Hematopoietic multipotent progenitor cell treated with erythropoietin and hydrocortisone succinate and interleukin-3 and kit ligand, for 6 days (in vitro differentiated cells): ENCODE results near the gene IMPACT.

Source experiments
- DNase-seq: peaks from one replicate; pipeline ENCODE4 v3.0.0-alpha.2; 2015

The IMPACT gene

GRCh38 chr18:24482821-24483220 is 56.4 kb downstream of the IMPACT start:
- no peak for DNase-seq

GRCh38 chr18:24485681-24486080 is 59.2 kb downstream of the IMPACT start:
- peak; percentile 20 for DNase-seq

GRCh38 chr18:24486684-24487083 is 60.2 kb downstream of the IMPACT start:
- DNase-seq = no peak

GRCh38 chr18:24488824-24489493 is 62.5 kb downstream of the IMPACT start:
- DNase-seq = peak; percentile 79

- DNase-seq = peak; percentile 57
Measured at GRCh38 chr18:24490539-24490938, 64.1 kb downstream of the IMPACT start.

GRCh38 chr18:24491927-24492834 is 65.7 kb downstream of the IMPACT start:
- DNase-seq = no peak

GRCh38 chr18:24494586-24494985 is 68.1 kb downstream of the IMPACT start:
- DNase-seq = no peak

GRCh38 chr18:24497031-24497754 is 70.7 kb downstream of the IMPACT start:
- no peak for DNase-seq

GRCh38 chr18:24499814-24500213 is 73.3 kb downstream of the IMPACT start:
- DNase-seq = no peak

GRCh38 chr18:24500217-24500616 is 73.7 kb downstream of the IMPACT start:
- DNase-seq = no peak

- DNase-seq = no peak
Measured at GRCh38 chr18:24500766-24501165, 74.3 kb downstream of the IMPACT start.

GRCh38 chr18:24502667-24503523 is 76.4 kb downstream of the IMPACT start:
- no peak for DNase-seq
